GM19043 (cell line): Measurements from ENCODE around the gene SLX4IP.

Experiments used
- ATAC-seq: cut with Tn5 transposase; IDR thresholded peaks from one replicate; pipeline ENCODE4 v1.9.1; 2021; ENCODE audit warnings: low read depth; ENCODE audit not compliant: unreplicated experiment

SLX4IP gene

GRCh38 chr20:10513931-10514575 is 78.9 kb downstream of the SLX4IP start:
- ATAC-seq, result no peak

GRCh38 chr20:10516529-10516928 is 81.4 kb downstream of the SLX4IP start:
- ATAC-seq, result no peak

GRCh38 chr20:10519361-10520046 is 84.4 kb downstream of the SLX4IP start:
- ATAC-seq, result peak; percentile 58

GRCh38 chr20:10520528-10520927 is 85.4 kb downstream of the SLX4IP start:
- ATAC-seq, result no peak

- ATAC-seq, result no peak
Observed at GRCh38 chr20:10521068-10521831, 86.1 kb downstream of the SLX4IP start.

- ATAC-seq, result no peak
Observed at GRCh38 chr20:10521836-10522235, 86.7 kb downstream of the SLX4IP start.

- ATAC-seq, result no peak
Observed at GRCh38 chr20:10522328-10522727, 87.2 kb downstream of the SLX4IP start.

- no peak for ATAC-seq
Observed at GRCh38 chr20:10523443-10523842, 88.3 kb downstream of the SLX4IP start.

GRCh38 chr20:10524034-10524476 is 89.0 kb downstream of the SLX4IP start:
- no peak for ATAC-seq

GRCh38 chr20:10524643-10525042 is 89.5 kb downstream of the SLX4IP start:
- no peak for ATAC-seq

GRCh38 chr20:10527781-10528180 is 92.7 kb downstream of the SLX4IP start:
- no peak for ATAC-seq

GRCh38 chr20:10530883-10531282 is 95.8 kb downstream of the SLX4IP start:
- no peak for ATAC-seq

GRCh38 chr20:10531848-10532247 is 96.7 kb downstream of the SLX4IP start:
- no peak for ATAC-seq

GRCh38 chr20:10532361-10532760 is 97.3 kb downstream of the SLX4IP start:
- no peak for ATAC-seq

GRCh38 chr20:10536531-10536930 is 101.4 kb downstream of the SLX4IP start:
- no peak for ATAC-seq

- ATAC-seq, result no peak
Observed at GRCh38 chr20:10537850-10538480, 102.9 kb downstream of the SLX4IP start.

GRCh38 chr20:10538768-10539167 is 103.7 kb downstream of the SLX4IP start:
- ATAC-seq, result no peak

GRCh38 chr20:10539818-10540553 is 104.9 kb downstream of the SLX4IP start:
- no peak for ATAC-seq

- ATAC-seq, result no peak
Observed at GRCh38 chr20:10540636-10541493, 105.8 kb downstream of the SLX4IP start.
